ENCODE measurements around the gene NEXN. TPM values are rescaled to one million over a fixed set of nuclear protein-coding genes. Genes with fewer than 3 reads are reported as not detected.
"Not testable (repeated sequence)": the region's sequence is repeated elsewhere in the genome, so short reads cannot be mapped to it uniquely, and the experiment has no call there.

Gene NEXN
- total RNA-seq, 4 donors from 2014 or later, result 142 to 359 (median 213) TPM

DNA sequence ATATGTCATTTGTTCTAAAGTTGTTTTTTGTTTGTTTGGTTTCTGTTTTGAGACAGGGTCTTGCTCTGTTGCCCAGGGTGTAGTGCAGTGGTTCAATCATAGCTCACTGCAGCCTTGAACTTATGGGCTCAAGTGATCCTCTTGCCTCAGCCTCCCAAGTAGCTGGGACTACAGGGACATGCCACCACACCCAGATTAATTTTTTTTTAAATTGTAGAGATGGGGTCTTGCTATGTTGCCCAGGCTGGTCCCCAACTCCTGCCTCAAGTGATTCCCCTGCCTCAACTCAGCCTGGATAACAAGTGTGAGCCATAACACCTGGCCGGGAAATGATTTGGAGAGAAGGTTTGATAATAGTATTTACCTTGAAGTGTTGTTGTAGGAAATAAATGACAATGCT lies 18.2 kb downstream of the NEXN start:
- ATAC-seq, result no peak
- peaks cover 0 to 44% (median 2%) of the 10 kb centered on the region in 3 donors for H3K4me1 ChIP-seq
- H3K27ac ChIP-seq, result no peak overlapping the region
- 83 to 100% methylated on average over 1 of the region's 1 CpG for WGBS, 2 donors (ENCODE audit: low coverage in 1 of 2)
- no peaks in the 10 kb centered on the region for H3K9me3 ChIP-seq
- H3K36me3 ChIP-seq, result peaks cover 0 to 17% of the 10 kb centered on the region in 2 donors
- no peak overlapping the region for H3K4me3 ChIP-seq
- no peaks in the 10 kb centered on the region for H3K27me3 ChIP-seq
- TF ChIP-seq POLR2AphosphoS5 (IDR thresholded peaks at IDR 0.05), result no peak

DNA sequence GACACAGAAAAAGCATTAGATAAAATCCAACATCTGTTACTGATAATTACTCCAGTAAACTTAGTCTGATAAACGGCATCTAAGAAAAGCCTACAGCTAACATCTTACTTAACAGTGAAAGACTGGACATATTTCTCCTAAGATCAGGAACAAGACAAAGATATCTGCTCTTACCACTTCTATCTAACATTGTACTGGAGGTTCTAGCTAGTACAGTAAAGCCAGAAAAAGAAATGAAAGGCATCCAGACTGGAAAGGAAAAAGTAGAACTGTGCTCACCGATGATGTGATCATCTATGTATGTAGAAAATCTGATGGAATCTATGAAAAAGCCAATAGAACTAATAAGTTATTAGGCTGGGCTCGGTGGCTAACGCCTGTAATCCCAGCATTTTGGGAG lies 21.7 kb downstream of the NEXN start:
- no peak for ATAC-seq
- no peak overlapping the region for H3K27ac ChIP-seq
- no peak overlapping the region for H3K4me3 ChIP-seq
- peaks cover 0 to 11% of the 10 kb centered on the region in 2 donors for H3K36me3 ChIP-seq
- no peaks in the 10 kb centered on the region for H3K9me3 ChIP-seq
- 86 to 88% methylated on average over 3 to 4 of the region's 4 CpGs for WGBS, 2 donors (ENCODE audit: low coverage in 1 of 2)
- H3K4me1 ChIP-seq, result peaks cover 0 to 23% (median 0%) of the 10 kb centered on the region in 3 donors
- no peaks in the 10 kb centered on the region for H3K27me3 ChIP-seq
- no peak for TF ChIP-seq EP300 (IDR thresholded peaks at IDR 0.05)
- TF ChIP-seq, protein P1, sequence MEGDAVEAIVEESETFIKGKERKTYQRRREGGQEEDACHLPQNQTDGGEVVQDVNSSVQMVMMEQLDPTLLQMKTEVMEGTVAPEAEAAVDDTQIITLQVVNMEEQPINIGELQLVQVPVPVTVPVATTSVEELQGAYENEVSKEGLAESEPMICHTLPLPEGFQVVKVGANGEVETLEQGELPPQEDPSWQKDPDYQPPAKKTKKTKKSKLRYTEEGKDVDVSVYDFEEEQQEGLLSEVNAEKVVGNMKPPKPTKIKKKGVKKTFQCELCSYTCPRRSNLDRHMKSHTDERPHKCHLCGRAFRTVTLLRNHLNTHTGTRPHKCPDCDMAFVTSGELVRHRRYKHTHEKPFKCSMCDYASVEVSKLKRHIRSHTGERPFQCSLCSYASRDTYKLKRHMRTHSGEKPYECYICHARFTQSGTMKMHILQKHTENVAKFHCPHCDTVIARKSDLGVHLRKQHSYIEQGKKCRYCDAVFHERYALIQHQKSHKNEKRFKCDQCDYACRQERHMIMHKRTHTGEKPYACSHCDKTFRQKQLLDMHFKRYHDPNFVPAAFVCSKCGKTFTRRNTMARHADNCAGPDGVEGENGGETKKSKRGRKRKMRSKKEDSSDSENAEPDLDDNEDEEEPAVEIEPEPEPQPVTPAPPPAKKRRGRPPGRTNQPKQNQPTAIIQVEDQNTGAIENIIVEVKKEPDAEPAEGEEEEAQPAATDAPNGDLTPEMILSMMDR (IDR thresholded peaks at IDR 0.05), result no peak
- TF ChIP-seq POLR2A (IDR thresholded peaks at IDR 0.05), result no peak
- TF ChIP-seq POLR2AphosphoS5 (IDR thresholded peaks at IDR 0.05), result no peak

DNA sequence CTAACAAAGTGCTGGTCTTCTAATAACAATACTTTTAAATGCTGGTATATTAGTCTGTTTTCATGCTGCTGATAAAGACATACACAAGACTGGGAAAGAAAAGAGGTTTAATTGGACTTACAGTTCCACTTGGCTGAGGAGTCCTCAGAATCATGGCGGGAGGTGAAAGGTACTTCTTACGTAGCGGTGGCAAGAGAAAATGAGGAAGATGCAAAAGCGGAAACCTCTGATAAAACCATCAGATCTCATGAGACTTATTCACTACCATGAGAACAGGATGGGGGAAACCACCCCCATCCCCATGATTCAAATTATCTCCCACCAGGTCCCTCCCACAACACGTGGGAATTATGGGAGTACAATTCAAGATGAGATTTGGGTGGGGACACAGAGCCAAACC lies 30.5 kb downstream of the NEXN start:
- peaks cover 5 to 77% of the 10 kb centered on the region in 2 donors for H3K36me3 ChIP-seq

DNA sequence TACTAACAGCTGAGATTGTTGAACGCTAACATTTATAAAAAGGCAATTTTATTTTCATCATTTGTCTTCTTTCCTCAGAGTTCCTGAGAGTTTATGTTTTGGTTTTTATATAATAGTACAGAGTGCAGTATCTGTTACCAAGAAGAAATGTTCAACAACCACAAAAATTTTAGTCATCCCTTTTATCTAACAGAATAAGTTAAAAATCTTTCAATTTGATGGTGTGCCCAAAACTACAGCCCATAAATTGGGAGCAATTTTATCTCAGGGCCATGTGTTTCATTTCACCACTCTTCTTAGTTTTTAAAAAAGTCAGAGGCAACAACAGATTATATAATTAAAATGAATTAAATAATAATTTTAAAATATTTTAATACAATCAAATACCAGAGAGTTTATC lies 37.1 kb downstream of the NEXN start:
- WGBS, 2 donors (ENCODE audit: low coverage in 1 of 2), result 15 to 23% methylated on average over 1 of the region's 1 CpG
- no peak for ATAC-seq
- H3K9me3 ChIP-seq, result no peaks in the 10 kb centered on the region
- peak overlapping the region in 1 of 4 donors; percentile 32 for H3K27ac ChIP-seq
- TF ChIP-seq POLR2AphosphoS5 (IDR thresholded peaks at IDR 0.05) (no peak), POLR2A (IDR thresholded peaks at IDR 0.05) (no peak), EP300 (IDR thresholded peaks at IDR 0.05) (no peak)
- TF ChIP-seq, protein P1 (IDR thresholded peaks at IDR 0.05), result no peak
- H3K36me3 ChIP-seq, result peaks cover 0 to 94% of the 10 kb centered on the region in 2 donors
- no peak overlapping the region for H3K4me3 ChIP-seq
- H3K4me1 ChIP-seq, result peaks cover 0 to 28% (median 0%) of the 10 kb centered on the region in 3 donors
- no peaks in the 10 kb centered on the region for H3K27me3 ChIP-seq

More for the DNA sequence above, 30.5 kb downstream of the NEXN start:
- H3K4me3 ChIP-seq, ATAC-seq, H3K4me1 ChIP-seq, H3K27me3 ChIP-seq, H3K27ac ChIP-seq, H3K9me3 ChIP-seq: not testable (repeated sequence)
- 84 to 86% methylated on average over 5 of the region's 5 CpGs for WGBS, 2 donors (ENCODE audit: low coverage in 1 of 2)

DNA sequence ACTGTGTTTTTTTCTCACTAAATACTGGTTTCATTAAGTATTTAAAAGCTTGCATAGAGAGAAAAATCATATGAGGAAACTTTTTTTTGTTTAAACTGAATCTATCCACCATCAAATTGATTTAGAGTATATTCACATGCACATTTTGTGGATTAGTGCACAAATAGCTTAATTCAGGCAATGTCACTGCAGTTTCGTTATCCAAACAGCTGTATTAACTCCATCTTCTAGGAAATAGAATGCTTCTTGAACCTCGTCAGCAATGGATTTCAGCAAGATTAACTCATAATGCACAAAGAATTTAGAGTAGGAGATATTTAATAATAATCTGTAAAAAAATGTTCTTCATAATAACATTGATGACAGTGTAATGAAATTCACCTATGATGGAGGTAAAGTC lies 37.5 kb downstream of the NEXN start:
- no peak for ATAC-seq
- no peaks in the 10 kb centered on the region for H3K27me3 ChIP-seq
- H3K4me1 ChIP-seq, result peaks cover 0 to 28% (median 0%) of the 10 kb centered on the region in 3 donors
- H3K36me3 ChIP-seq, result peaks cover 0 to 94% of the 10 kb centered on the region in 2 donors
- H3K27ac ChIP-seq, result peak overlapping the region in 2 of 4 donors; percentile 32 to 45
- 23 to 52% methylated on average over 2 of the region's 2 CpGs for WGBS, 2 donors (ENCODE audit: low coverage in 1 of 2)
- peak overlapping the region in 1 of 2 donors; percentile 3 for H3K4me3 ChIP-seq
- no peak for TF ChIP-seq POLR2AphosphoS5 (IDR thresholded peaks at IDR 0.05)
- no peak for TF ChIP-seq EP300 (IDR thresholded peaks at IDR 0.05)
- TF ChIP-seq, protein P1 (IDR thresholded peaks at IDR 0.05), result no peak
- no peak for TF ChIP-seq POLR2A (IDR thresholded peaks at IDR 0.05)
- H3K9me3 ChIP-seq, result no peaks in the 10 kb centered on the region

DNA sequence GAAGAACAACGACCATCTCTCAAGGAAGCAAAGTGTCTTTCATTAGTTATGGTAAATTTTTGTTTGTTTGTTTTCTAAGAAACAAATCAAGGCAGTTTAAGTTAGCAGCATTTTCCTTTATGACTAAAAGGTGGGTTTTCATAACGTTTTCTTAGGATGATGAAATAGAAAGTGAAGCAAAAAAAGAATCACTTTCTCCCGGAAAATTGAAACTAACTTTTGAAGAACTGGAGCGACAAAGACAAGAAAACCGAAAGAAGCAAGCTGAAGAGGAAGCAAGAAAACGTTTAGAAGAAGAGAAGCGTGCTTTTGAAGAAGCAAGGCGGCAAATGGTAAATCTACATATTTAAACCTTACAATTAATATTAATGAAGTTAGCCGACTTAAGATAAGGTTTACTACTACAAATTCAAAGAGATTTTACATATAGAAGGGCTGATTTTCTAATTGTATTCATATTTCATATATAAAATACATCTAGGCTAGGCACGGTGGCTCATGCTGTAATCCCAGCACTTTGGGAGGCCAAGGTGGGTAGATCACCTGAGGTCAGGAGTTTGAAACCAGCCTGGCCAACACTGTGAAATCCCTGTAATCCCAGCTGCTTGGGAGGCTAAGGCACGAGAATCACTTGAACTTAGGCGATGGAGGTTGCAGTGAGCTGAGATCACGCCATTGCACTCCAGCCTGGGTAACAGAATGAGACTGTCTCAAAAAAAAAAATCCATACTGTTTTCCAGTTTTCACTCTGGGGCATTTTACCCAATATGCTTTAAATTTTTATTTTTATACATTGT lies 38.3 kb downstream of the NEXN start:
- Histone ChIP-seq H3K27ac (peak overlapping the region in 3 of 4 donors; percentile 1 to 45 (median 32)), H3K4me1 (peaks cover 0 to 28% (median 0%) of the 10 kb centered on the region in 3 donors), H3K4me3 (peak overlapping the region; percentile 3 to 21), H3K9me3 (no peaks in the 10 kb centered on the region), H3K36me3 (peaks cover 0 to 94% of the 10 kb centered on the region in 2 donors), H3K27me3 (no peaks in the 10 kb centered on the region)
- 44 to 66% methylated on average over 9 to 13 of the region's 13 CpGs for WGBS, 2 donors (ENCODE audit: low coverage in 1 of 2)
- no peak for TF ChIP-seq POLR2AphosphoS5 (IDR thresholded peaks at IDR 0.05)
- no peak for TF ChIP-seq POLR2A (IDR thresholded peaks at IDR 0.05)
- TF ChIP-seq, protein P1 (IDR thresholded peaks at IDR 0.05), result no peak
- ATAC-seq, result no peak
